Lung (tissue), 12 donors: ENCODE measurements around the gene TTLL12. TPM values are rescaled to one million over a fixed set of nuclear protein-coding genes. Genes with fewer than 3 reads are reported as not detected.
A peak's percentile ranks its signal among the peaks of the same experiment; 100 is the strongest.

Source experiments
- ATAC-seq: fragments of 200-7000 bp; cut with Tn5 transposase; one replicate; pipeline ENCODE4 v1.9.1; 2020; ENCODE audit warnings: moderate number of reproducible peaks; ENCODE audit not compliant: insufficient read depth, low FRiP score
- DNase-seq, 3 donors: peaks; one replicate each; pipeline ENCODE4 v3.0.0-alpha.2; 2013 to 2017
- H3K27ac ChIP-seq, 2 donors: one replicate each; pipeline ENCODE4 v1.5.1; 2013; ENCODE audit warnings: mild to moderate bottlenecking in 2 of 2, moderate library complexity in 2 of 2, control low read depth in 1 of 2, inconsistent platforms in 1 of 2, low read depth in 1 of 2, low read length in 1 of 2
- H3K27me3 ChIP-seq, 3 donors: one replicate each; pipeline ENCODE4 v1.5.1; 2013; ENCODE audit warnings: low read length in 2 of 3; ENCODE audit not compliant: control insufficient read depth in 3 of 3, insufficient read depth in 3 of 3
- H3K36me3 ChIP-seq, 4 donors: one replicate each; pipeline ENCODE4 v1.5.1; 2013; ENCODE audit warnings: low read length in 4 of 4, mild to moderate bottlenecking in 1 of 4, moderate library complexity in 1 of 4; ENCODE audit not compliant: control insufficient read depth in 4 of 4, insufficient read depth in 4 of 4
- H3K4me1 ChIP-seq, 5 donors: one replicate each; pipeline ENCODE4 v1.5.1; 2013; ENCODE audit warnings: low read length in 5 of 5, mild to moderate bottlenecking in 2 of 5, moderate library complexity in 1 of 5; ENCODE audit not compliant: control insufficient read depth in 5 of 5, insufficient read depth in 5 of 5
- H3K4me3 ChIP-seq: one replicate; pipeline ENCODE4 v1.5.1; 2013; ENCODE audit warnings: mild to moderate bottlenecking, control low read depth, moderate library complexity
- H3K9ac ChIP-seq, 2 donors: one replicate each; pipeline ENCODE4 v1.5.1; 2013; ENCODE audit warnings: low read length in 2 of 2, control low read depth in 1 of 2; ENCODE audit not compliant: insufficient read depth in 1 of 2
- H3K9me3 ChIP-seq, 4 donors: one replicate each; pipeline ENCODE4 v1.5.1; 2013; ENCODE audit warnings: low read length in 3 of 4, mild to moderate bottlenecking in 1 of 4, moderate library complexity in 1 of 4; ENCODE audit not compliant: control insufficient read depth in 4 of 4, insufficient read depth in 3 of 4
- WGBS, 2 donors: extraction: QIAGEN DNeasy Blood & Tissue Kit; methylation state at CpG; one replicate each; pipeline ENCODE4 v1.1.7; 2013; 5-methylcytosine and 5-hydroxymethylcytosine counted together
- polyA plus RNA-seq, 2 donors: library from polyadenylated mRNA; stranded (reverse); fragments of 200-250 nt; gene quantifications; one replicate each; pipeline ENCODE4 v1.2.1, GENCODE V29; 2013
- total RNA-seq, 2 donors: library from RNA; depleted of rRNA in 1 of 2; stranded (reverse); fragments of >200 nt in 1 of 2; gene quantifications; one replicate each; pipeline ENCODE4 v1.2.1, GENCODE V29; 2014 to 2021
- TF ChIP-seq, protein P1 (sequence below): IDR thresholded peaks from 2 replicates; pipeline ENCODE4 v1.5.1; 2012; ENCODE audit warnings: mild to moderate bottlenecking; ENCODE audit errors: control extremely low read depth, extremely low read depth
- donor health status: control.
- donor health status: control.
- donor health status: Bipolar disorder and iron deficiency.
- donor health status: healthy.
- donor health status: DM: yes; HTN: yes; CAD: no.

TTLL12 gene
- total and polyA plus RNA-seq, 4 donors = 15.8 to 35.5 (median 25.3) TPM

DNA sequence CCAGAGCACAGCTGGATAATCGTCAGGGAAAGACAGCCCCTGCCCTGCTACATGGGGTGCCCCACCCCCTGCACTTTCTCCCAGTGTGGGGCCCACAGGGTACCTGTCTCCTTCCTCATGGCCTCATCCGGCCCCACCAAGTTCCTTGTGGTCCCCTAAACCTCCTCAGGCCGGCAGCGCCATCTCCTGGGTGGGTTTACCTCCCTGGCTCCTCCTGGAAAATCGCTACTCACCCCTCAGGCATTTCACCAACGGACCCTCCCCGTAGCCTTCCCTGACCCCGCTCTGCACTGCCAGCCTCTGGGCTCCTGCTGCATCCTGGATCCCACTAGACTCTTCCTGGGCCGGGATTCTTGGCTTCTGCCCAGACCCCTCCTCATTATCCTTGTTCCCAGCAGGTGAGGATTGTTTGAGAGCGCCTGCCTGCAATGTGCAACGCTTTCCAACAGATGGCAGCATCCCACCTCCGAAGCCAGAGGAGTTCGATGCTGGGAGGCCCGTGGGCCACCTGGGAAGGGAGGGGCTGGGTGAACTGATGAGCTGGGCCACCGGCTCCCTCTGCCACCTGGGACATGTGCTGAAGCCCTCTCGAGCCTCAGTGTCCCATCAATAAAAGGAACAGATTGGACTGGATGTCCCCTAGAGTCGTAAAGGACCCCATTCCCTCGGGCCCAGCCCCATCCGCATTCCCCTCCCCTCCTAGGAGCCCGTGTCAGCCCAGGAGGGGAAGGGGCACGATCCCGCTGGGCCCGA, 44.2 kb upstream of the TTLL12 start:
- H3K4me3 ChIP-seq = no peak overlapping the region
- H3K9ac ChIP-seq = no peak overlapping the region
- TF ChIP-seq, protein P1, sequence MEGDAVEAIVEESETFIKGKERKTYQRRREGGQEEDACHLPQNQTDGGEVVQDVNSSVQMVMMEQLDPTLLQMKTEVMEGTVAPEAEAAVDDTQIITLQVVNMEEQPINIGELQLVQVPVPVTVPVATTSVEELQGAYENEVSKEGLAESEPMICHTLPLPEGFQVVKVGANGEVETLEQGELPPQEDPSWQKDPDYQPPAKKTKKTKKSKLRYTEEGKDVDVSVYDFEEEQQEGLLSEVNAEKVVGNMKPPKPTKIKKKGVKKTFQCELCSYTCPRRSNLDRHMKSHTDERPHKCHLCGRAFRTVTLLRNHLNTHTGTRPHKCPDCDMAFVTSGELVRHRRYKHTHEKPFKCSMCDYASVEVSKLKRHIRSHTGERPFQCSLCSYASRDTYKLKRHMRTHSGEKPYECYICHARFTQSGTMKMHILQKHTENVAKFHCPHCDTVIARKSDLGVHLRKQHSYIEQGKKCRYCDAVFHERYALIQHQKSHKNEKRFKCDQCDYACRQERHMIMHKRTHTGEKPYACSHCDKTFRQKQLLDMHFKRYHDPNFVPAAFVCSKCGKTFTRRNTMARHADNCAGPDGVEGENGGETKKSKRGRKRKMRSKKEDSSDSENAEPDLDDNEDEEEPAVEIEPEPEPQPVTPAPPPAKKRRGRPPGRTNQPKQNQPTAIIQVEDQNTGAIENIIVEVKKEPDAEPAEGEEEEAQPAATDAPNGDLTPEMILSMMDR = peak; percentile 77
- H3K4me1 ChIP-seq = peaks cover 0 to 17% (median 4%) of the 10 kb centered on the region in 5 donors
- ATAC-seq = no peak
- H3K36me3 ChIP-seq = no peaks in the 10 kb centered on the region
- no peak overlapping the region for H3K27ac ChIP-seq
- peak; percentile 45 to 73 (median 60) for DNase-seq
- H3K9me3 ChIP-seq = no peaks in the 10 kb centered on the region
- WGBS, 2 donors = 17% methylated on average over 22 to 23 of the region's 23 CpGs
- no peaks in the 10 kb centered on the region for H3K27me3 ChIP-seq

DNA sequence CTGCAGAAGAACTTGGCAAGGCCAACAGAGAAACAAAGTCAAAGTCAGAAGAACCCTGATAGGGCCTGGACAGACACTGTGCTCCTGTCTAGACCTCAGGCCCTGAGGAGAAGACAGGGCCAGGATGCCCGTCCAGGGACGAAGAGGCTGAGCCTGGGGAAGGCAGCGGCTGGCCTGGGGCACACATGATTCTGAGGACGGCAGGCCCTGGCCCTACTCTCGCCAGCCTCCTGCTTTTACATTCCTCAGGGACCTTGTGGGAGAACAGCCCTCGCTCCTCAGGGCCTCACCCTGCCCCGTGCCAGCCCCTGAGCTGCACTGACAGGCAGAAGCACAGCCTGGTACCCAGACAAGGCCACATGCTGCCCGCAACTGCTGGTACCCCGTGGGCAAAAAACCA, 43.6 kb upstream of the TTLL12 start:
- H3K27me3 ChIP-seq = no peaks in the 10 kb centered on the region
- H3K4me1 ChIP-seq = peaks cover 0 to 19% (median 4%) of the 10 kb centered on the region in 5 donors
- H3K9ac ChIP-seq = no peak overlapping the region
- H3K4me3 ChIP-seq = no peak overlapping the region
- DNase-seq (no peak), ATAC-seq (no peak)
- no peak overlapping the region for H3K27ac ChIP-seq
- TF ChIP-seq, protein P1 = no peak
- whole genome bisulfite sequencing, 2 donors = 73 to 76% methylated on average over 9 of the region's 9 CpGs
- H3K36me3 ChIP-seq = no peaks in the 10 kb centered on the region
- no peaks in the 10 kb centered on the region for H3K9me3 ChIP-seq

DNA sequence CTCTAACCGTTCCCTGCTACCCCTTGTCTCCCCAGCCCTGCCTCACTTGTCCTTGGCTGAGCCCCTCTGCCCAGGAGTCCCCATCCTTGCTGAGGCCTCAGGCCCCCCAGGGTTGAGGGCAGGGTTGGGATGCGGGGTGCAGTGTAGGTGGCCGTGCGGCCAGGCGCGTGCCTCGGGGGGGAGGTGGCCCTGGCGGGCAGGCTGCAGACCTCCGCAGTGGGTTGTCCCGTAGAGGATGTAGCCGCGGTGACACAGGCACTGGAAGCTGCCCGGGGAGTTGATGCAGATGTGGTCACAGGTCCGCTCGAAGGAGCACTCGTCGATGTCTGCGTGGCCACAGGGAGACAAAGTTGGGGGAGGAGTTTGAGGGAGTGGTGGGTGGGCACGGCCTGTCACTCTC, 41.9 kb upstream of the TTLL12 start:
- Histone ChIP-seq H3K9me3 (no peaks in the 10 kb centered on the region), H3K4me3 (no peak overlapping the region), H3K36me3 (no peaks in the 10 kb centered on the region), H3K27me3 (no peaks in the 10 kb centered on the region), H3K4me1 (peaks cover 0 to 19% (median 4%) of the 10 kb centered on the region in 5 donors), H3K27ac (no peak overlapping the region), H3K9ac (no peak overlapping the region)
- TF ChIP-seq, protein P1 = no peak
- WGBS, 2 donors = 90 to 91% methylated on average over 19 of the region's 19 CpGs
- ATAC-seq (no peak), DNase-seq (no peak)
